Measurements from ENCODE around the gene GAP43.

DNA sequence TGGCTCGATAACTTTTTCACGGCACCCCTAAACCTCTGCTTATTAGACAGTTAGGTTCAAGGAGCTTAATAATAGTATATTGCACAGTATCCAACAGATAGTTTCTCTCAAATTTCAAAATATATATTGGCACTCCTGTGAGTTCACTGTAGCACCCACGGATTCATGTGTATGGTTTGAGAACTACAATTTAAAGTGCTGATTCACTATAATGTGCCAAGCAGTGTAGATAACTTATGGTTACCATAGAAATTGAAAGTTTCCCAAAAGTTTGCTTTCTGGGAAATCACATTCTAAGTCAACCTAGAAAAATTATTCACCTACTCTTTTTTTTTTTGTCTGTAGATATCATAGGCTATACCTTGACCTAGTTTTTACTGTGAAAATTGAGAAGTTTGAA, 86.6 kb downstream of the GAP43 start:
- TF ChIP-seq CTCF (IDR thresholded peaks at IDR 0.05) (no peak), POLR2A (IDR thresholded peaks at IDR 0.05) (no peak)

All from thyroid gland (tissue), 4 donors.